GM19395 (cell line): Measurements from ENCODE around the gene TCHH.

Experiments
- ATAC-seq: cut with Tn5 transposase; IDR thresholded peaks from one replicate; pipeline ENCODE4 v1.9.1; 2021; ENCODE audit warnings: mild to moderate bottlenecking, moderate library complexity; ENCODE audit not compliant: unreplicated experiment

TCHH gene

GRCh38 chr1:152061952-152062351, 53.3 kb downstream of the TCHH start:
- no peak for ATAC-seq
